Measurements from ENCODE around the gene WDR81. TPM values are rescaled to one million over a fixed set of nuclear protein-coding genes. Genes with fewer than 3 reads are reported as not detected.

The WDR81 gene
- total RNA-seq, 4 donors from 2014 or later: 26.1 to 73.7 (median 35.7) TPM

DNA sequence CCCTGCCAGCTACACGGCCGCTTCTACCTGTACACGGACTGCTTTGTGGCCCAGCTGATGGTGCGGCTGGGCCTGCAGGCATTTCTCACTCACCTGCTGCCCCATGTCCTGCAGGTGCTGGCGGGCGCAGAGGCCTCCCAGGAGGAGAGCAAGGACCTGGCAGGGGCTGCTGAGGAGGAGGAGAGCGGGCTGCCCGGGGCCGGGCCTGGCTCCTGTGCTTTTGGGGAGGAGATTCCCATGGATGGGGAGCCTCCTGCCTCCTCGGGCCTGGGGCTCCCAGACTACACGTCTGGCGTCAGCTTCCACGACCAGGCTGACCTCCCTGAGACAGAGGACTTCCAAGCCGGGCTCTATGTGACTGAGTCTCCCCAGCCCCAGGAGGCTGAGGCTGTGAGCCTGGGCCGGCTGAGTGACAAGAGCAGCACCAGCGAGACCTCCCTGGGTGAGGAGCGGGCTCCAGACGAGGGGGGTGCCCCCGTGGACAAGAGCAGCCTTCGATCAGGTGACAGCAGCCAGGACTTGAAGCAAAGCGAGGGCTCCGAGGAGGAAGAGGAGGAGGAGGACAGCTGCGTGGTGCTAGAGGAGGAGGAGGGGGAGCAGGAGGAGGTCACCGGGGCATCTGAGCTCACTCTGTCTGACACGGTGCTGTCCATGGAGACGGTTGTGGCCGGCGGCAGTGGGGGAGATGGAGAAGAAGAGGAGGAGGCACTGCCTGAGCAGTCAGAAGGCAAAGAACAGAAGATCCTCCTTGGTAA is 3.5 kb downstream of the WDR81 start:
- H3K27me3 ChIP-seq: no peaks in the 10 kb centered on the region
- peaks cover 0 to 5% (median 0%) of the 10 kb centered on the region in 4 donors for H3K36me3 ChIP-seq
- peaks cover 19 to 48% (median 28%) of the 10 kb centered on the region in 4 donors for H3K4me1 ChIP-seq
- no peaks in the 10 kb centered on the region for H3K9me3 ChIP-seq
- TF ChIP-seq, protein P1, sequence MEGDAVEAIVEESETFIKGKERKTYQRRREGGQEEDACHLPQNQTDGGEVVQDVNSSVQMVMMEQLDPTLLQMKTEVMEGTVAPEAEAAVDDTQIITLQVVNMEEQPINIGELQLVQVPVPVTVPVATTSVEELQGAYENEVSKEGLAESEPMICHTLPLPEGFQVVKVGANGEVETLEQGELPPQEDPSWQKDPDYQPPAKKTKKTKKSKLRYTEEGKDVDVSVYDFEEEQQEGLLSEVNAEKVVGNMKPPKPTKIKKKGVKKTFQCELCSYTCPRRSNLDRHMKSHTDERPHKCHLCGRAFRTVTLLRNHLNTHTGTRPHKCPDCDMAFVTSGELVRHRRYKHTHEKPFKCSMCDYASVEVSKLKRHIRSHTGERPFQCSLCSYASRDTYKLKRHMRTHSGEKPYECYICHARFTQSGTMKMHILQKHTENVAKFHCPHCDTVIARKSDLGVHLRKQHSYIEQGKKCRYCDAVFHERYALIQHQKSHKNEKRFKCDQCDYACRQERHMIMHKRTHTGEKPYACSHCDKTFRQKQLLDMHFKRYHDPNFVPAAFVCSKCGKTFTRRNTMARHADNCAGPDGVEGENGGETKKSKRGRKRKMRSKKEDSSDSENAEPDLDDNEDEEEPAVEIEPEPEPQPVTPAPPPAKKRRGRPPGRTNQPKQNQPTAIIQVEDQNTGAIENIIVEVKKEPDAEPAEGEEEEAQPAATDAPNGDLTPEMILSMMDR (IDR thresholded peaks at IDR 0.05): no peak
- TF ChIP-seq POLR2A (IDR thresholded peaks at IDR 0.05) (no peak), EP300 (IDR thresholded peaks at IDR 0.05; ENCODE audit: low read depth) (no peak), POLR2AphosphoS5 (IDR thresholded peaks at IDR 0.05) (no peak)
- WGBS, 2 donors (ENCODE audit: low coverage in 1 of 2): 90 to 92% methylated on average over 7 to 28 of the region's 28 CpGs
- intact Hi-C loops (cut with DNase I; ENCODE audit: low total_unique reads): no loop called here
- no peak for DNase-seq
- H3K4me3 ChIP-seq: no peak overlapping the region
- in situ Hi-C loops (cut with MboI; ENCODE audit: low pct_ligation_motif_present in 1 of 4, low pct_unique_long_range_greater_than_20kb in 1 of 4, low sequenced_read_pairs in 3 of 4): loop anchor here in 2 of 4 donors (10.0 kb wide), 1 partner anchor 57 kb away; no protein-coding TSS in a partner anchor
- no peak overlapping the region for H3K27ac ChIP-seq

DNA sequence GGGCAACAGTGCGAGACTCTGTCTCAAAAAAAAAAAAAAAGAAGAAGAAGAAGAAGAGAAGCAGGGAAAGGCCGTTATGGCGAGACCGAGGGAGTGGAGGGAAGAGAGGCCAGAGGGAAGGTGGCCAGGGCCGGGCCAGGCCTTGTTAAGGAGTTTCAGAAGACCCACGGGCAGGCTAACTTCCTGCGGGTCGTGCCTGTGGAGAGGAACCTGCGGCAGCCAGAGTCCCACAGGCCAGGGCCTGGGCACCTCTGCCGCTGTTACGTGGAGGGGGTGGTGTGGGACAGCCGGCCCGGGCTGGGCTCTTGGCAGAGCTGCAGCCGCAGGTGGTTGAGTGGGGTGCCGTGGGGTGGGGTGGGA is 5.4 kb downstream of the WDR81 start:
- no peak for DNase-seq
- peaks cover 11 to 35% (median 20%) of the 10 kb centered on the region in 4 donors for H3K4me1 ChIP-seq
- TF ChIP-seq, protein P1 (IDR thresholded peaks at IDR 0.05): no peak
- TF ChIP-seq EP300 (IDR thresholded peaks at IDR 0.05; ENCODE audit: low read depth) (no peak), POLR2A (IDR thresholded peaks at IDR 0.05) (no peak), POLR2AphosphoS5 (IDR thresholded peaks at IDR 0.05) (no peak)
- peak overlapping the region; percentile 78 to 85 (median 82) for H3K27ac ChIP-seq
- H3K9me3 ChIP-seq: no peaks in the 10 kb centered on the region
- in situ Hi-C loops (cut with MboI; ENCODE audit: low pct_ligation_motif_present in 1 of 4, low pct_unique_long_range_greater_than_20kb in 1 of 4, low sequenced_read_pairs in 3 of 4) (loop anchor here in 2 of 4 donors (10.0 kb wide), 1 partner anchor 55 kb away; no protein-coding TSS in a partner anchor), intact Hi-C loops (cut with DNase I; ENCODE audit: low total_unique reads) (no loop called here)
- peaks cover 0 to 8% (median 2%) of the 10 kb centered on the region in 4 donors for H3K36me3 ChIP-seq
- no peaks in the 10 kb centered on the region for H3K27me3 ChIP-seq
- WGBS, 2 donors (ENCODE audit: low coverage in 1 of 2): 74% methylated on average over 13 of the region's 15 CpGs; no CpG with 5 or more reads in 1 of the 2 donors
- no peak overlapping the region for H3K4me3 ChIP-seq

DNA sequence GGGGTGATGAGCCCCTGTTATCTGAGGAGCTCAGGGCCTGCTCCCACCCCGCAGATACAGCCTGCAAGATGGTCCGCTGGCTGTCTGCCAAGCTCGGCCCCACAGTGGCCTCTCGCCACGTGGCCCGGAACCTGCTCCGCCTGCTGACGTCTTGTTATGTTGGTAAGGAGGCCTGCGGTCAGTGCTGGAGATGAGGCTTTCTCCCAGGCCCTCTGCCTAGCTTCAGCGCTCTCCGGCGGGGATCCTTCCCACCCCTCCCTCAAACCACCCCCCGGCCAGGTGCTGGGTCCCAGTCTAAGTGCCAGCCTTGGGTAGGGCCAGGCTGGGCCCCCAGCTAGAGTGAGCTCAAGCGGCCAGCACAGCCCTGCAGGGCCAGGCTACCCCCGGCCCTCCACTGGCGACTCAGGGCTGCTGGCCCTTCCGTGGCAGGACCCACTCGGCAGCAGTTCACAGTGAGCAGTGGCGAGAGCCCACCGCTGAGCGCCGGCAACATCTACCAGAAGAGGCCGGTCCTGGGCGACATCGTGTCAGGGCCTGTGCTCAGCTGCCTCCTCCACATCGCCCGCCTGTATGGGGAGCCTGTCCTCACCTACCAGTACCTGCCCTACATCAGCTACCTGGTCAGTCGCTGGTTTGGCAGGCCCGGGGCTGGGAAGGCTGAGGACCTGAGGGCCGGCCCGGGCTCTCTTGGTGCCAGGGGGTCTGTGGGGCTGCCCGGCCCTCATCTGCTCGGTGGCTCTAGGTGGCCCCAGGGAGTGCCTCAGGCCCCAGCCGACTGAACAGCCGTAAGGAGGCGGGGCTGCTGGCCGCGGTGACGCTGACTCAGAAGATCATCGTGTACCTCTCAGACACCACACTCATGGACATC is 6.1 kb downstream of the WDR81 start:
- Histone ChIP-seq H3K36me3 (peaks cover 0 to 15% (median 2%) of the 10 kb centered on the region in 4 donors), H3K4me3 (no peak overlapping the region), H3K27ac (peak overlapping the region; percentile 78 to 85 (median 82)), H3K4me1 (peaks cover 6 to 28% (median 14%) of the 10 kb centered on the region in 4 donors), H3K9me3 (no peaks in the 10 kb centered on the region), H3K27me3 (no peaks in the 10 kb centered on the region)
- TF ChIP-seq POLR2AphosphoS5 (IDR thresholded peaks at IDR 0.05): peak; percentile 47 to 56 (median 52)
- no peak for TF ChIP-seq EP300 (IDR thresholded peaks at IDR 0.05; ENCODE audit: low read depth)
- TF ChIP-seq POLR2A (IDR thresholded peaks at IDR 0.05): peak; percentile 17
- peak; percentile 67 for DNase-seq
- in situ Hi-C loops (cut with MboI; ENCODE audit: low pct_ligation_motif_present in 1 of 4, low pct_unique_long_range_greater_than_20kb in 1 of 4, low sequenced_read_pairs in 3 of 4) (no loop called here), intact Hi-C loops (cut with DNase I; ENCODE audit: low total_unique reads) (no loop called here)
- 76% methylated on average over 29 of the region's 40 CpGs; no CpG with 5 or more reads in 1 of the 2 donors for WGBS, 2 donors (ENCODE audit: low coverage in 1 of 2)

DNA sequence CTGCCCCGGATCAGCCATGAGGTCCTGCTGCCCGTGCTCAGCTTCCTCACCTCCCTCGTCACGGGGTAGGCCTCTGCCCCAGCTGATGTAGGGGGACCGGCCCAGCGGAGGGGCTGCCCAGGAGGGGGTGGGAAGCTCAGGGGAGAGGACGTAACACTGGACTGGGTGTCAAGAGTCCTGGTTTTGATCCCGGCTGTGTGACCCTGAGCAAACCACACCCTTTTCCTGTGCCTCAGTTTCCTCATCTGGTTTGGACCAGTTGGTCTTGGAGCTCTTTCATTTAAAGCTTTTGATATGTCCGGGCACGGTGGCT is 6.6 kb downstream of the WDR81 start:
- no peaks in the 10 kb centered on the region for H3K27me3 ChIP-seq
- in situ Hi-C loops (cut with MboI; ENCODE audit: low pct_ligation_motif_present in 1 of 4, low pct_unique_long_range_greater_than_20kb in 1 of 4, low sequenced_read_pairs in 3 of 4): no loop called here
- DNase-seq: no peak
- TF ChIP-seq POLR2A (IDR thresholded peaks at IDR 0.05): no peak
- TF ChIP-seq, protein P1 (IDR thresholded peaks at IDR 0.05): no peak
- TF ChIP-seq EP300 (IDR thresholded peaks at IDR 0.05; ENCODE audit: low read depth): no peak
- TF ChIP-seq POLR2AphosphoS5 (IDR thresholded peaks at IDR 0.05): no peak
- H3K4me1 ChIP-seq: peaks cover 6 to 26% (median 13%) of the 10 kb centered on the region in 4 donors
- H3K4me3 ChIP-seq: no peak overlapping the region
- peaks cover 0 to 16% (median 2%) of the 10 kb centered on the region in 4 donors for H3K36me3 ChIP-seq
- H3K27ac ChIP-seq: peak overlapping the region; percentile 78 to 85 (median 82)
- intact Hi-C loops (cut with DNase I; ENCODE audit: low total_unique reads): no loop called here
- WGBS, 2 donors (ENCODE audit: low coverage in 1 of 2): 82% methylated on average over 10 of the region's 10 CpGs; no CpG with 5 or more reads in 1 of the 2 donors
- no peaks in the 10 kb centered on the region for H3K9me3 ChIP-seq

Data from transverse colon (tissue), 4 donors.